Measurements from ENCODE around the gene RCOR3. TPM values are rescaled to one million over a fixed set of nuclear protein-coding genes. Genes with fewer than 3 reads are reported as not detected.
"Not testable (repeated sequence)": the region's sequence is repeated elsewhere in the genome, so short reads cannot be mapped to it uniquely, and the experiment has no call there.

Gene RCOR3
- total and polyA plus RNA-seq, 2 donors from 2014 or later = 19.8 to 64.9 TPM

DNA sequence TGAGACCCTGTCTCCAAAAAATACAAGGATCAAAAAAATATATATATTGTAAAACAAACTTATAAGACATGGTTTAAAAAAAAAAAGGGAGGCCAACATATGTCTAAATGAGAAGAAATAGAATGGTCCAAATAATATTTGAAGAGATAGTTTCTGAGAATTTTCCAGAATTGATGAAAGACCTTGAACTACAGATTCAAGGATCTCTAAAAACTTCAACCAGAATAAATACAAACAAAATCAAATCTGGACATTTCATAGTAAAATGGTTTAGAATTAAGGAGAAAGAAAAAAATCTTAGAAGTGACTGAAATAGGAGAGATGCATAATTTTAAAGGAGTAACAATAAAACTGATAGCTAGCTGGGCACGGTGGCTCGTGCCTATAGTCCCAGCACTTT lies 45.5 kb upstream of the RCOR3 start:
- Histone ChIP-seq H3K27me3 (ENCODE audit: control insufficient read depth, insufficient read depth, low read length) (no peaks in the 10 kb centered on the region), H3K36me3 (ENCODE audit: control insufficient read depth in 2 of 3, insufficient read depth in 3 of 3, low read length in 3 of 3) (no peaks in the 10 kb centered on the region), H3K9me3 (ENCODE audit: control insufficient read depth in 2 of 3, insufficient read depth in 1 of 3, low read length in 3 of 3) (no peaks in the 10 kb centered on the region), H3K27ac (ENCODE audit: low read depth in 2 of 2, low read length in 2 of 2) (no peak overlapping the region), H3K9ac (ENCODE audit: low read length in 3 of 3) (no peak overlapping the region), H3K4me3 (ENCODE audit: low read length in 3 of 3) (no peak overlapping the region), H3K4me1 (ENCODE audit: control insufficient read depth in 2 of 3, insufficient read depth in 2 of 3, low read depth in 1 of 3, low read length in 3 of 3) (no peaks in the 10 kb centered on the region)
- TF ChIP-seq, protein P1, sequence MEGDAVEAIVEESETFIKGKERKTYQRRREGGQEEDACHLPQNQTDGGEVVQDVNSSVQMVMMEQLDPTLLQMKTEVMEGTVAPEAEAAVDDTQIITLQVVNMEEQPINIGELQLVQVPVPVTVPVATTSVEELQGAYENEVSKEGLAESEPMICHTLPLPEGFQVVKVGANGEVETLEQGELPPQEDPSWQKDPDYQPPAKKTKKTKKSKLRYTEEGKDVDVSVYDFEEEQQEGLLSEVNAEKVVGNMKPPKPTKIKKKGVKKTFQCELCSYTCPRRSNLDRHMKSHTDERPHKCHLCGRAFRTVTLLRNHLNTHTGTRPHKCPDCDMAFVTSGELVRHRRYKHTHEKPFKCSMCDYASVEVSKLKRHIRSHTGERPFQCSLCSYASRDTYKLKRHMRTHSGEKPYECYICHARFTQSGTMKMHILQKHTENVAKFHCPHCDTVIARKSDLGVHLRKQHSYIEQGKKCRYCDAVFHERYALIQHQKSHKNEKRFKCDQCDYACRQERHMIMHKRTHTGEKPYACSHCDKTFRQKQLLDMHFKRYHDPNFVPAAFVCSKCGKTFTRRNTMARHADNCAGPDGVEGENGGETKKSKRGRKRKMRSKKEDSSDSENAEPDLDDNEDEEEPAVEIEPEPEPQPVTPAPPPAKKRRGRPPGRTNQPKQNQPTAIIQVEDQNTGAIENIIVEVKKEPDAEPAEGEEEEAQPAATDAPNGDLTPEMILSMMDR (IDR thresholded peaks at IDR 0.05; ENCODE audit: borderline replicate concordance, extremely low read depth, insufficient read depth) = no peak
- intact Hi-C loops (cut with DNase I) = no loop called here
- FAIRE-seq (no peak), DNase-seq (no peak)

DNA sequence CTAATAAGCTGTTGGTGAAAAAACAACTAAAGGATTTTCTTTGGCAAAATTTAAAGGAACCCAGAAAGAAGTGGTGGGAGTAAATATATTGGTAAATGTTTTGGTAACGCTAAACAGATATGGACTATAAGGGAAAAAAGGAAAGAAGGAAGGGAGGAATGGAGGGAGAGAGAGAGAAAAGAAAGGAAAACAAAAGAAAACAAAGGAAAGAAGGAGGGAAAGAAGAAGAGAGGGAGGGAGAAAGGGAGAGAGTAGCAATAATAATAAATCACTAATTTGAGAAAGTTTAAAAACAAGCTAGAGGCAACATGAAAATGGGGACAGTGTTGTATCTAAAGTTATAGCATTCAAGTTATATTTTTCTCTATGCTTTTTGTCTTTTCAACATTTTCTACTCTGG lies 43.6 kb upstream of the RCOR3 start:
- intact Hi-C loops (cut with DNase I) = no loop called here
- Histone ChIP-seq H3K4me1 (ENCODE audit: control insufficient read depth in 2 of 3, insufficient read depth in 2 of 3, low read depth in 1 of 3, low read length in 3 of 3) (no peaks in the 10 kb centered on the region), H3K27me3 (ENCODE audit: control insufficient read depth, insufficient read depth, low read length) (no peaks in the 10 kb centered on the region), H3K36me3 (ENCODE audit: control insufficient read depth in 2 of 3, insufficient read depth in 3 of 3, low read length in 3 of 3) (no peaks in the 10 kb centered on the region), H3K9ac (ENCODE audit: low read length in 3 of 3) (no peak overlapping the region), H3K9me3 (ENCODE audit: control insufficient read depth in 2 of 3, insufficient read depth in 1 of 3, low read length in 3 of 3) (no peaks in the 10 kb centered on the region), H3K4me3 (ENCODE audit: low read length in 3 of 3) (no peak overlapping the region), H3K27ac (ENCODE audit: low read depth in 2 of 2, low read length in 2 of 2) (no peak overlapping the region)
- TF ChIP-seq, protein P1 (IDR thresholded peaks at IDR 0.05; ENCODE audit: borderline replicate concordance, extremely low read depth, insufficient read depth) = no peak
- DNase-seq = no peak
- FAIRE-seq = no peak

DNA sequence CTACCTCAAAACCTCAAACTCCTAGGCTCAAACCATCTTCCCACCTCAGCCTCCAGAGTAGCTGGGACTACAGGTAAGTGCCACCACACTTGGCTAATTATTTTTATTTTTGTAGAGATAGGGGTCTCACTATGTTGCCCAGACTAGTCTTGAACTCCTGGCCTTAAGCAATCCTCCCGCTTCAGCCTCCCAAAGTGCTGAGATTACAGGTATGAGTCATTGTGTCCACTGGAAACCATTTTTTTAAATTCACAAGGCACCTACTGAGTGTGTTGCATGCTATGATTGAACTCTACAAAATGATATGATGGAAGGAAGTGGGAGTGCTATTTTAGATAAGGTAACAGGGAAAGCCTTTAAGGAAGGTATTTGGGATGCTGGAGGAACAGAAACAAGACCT lies 41.8 kb upstream of the RCOR3 start:
- TF ChIP-seq, protein P1 (IDR thresholded peaks at IDR 0.05; ENCODE audit: borderline replicate concordance, extremely low read depth, insufficient read depth) = no peak
- FAIRE-seq (no peak), DNase-seq (no peak)
- Histone ChIP-seq H3K27ac (ENCODE audit: low read depth in 2 of 2, low read length in 2 of 2) (no peak overlapping the region), H3K36me3 (ENCODE audit: control insufficient read depth in 2 of 3, insufficient read depth in 3 of 3, low read length in 3 of 3) (no peaks in the 10 kb centered on the region), H3K4me1 (ENCODE audit: control insufficient read depth in 2 of 3, insufficient read depth in 2 of 3, low read depth in 1 of 3, low read length in 3 of 3) (no peaks in the 10 kb centered on the region), H3K9me3 (ENCODE audit: control insufficient read depth in 2 of 3, insufficient read depth in 1 of 3, low read length in 3 of 3) (no peaks in the 10 kb centered on the region), H3K9ac (ENCODE audit: low read length in 3 of 3) (no peak overlapping the region), H3K27me3 (ENCODE audit: control insufficient read depth, insufficient read depth, low read length) (no peaks in the 10 kb centered on the region), H3K4me3 (ENCODE audit: low read length in 3 of 3) (no peak overlapping the region)
- intact Hi-C loops (cut with DNase I) = no loop called here

DNA sequence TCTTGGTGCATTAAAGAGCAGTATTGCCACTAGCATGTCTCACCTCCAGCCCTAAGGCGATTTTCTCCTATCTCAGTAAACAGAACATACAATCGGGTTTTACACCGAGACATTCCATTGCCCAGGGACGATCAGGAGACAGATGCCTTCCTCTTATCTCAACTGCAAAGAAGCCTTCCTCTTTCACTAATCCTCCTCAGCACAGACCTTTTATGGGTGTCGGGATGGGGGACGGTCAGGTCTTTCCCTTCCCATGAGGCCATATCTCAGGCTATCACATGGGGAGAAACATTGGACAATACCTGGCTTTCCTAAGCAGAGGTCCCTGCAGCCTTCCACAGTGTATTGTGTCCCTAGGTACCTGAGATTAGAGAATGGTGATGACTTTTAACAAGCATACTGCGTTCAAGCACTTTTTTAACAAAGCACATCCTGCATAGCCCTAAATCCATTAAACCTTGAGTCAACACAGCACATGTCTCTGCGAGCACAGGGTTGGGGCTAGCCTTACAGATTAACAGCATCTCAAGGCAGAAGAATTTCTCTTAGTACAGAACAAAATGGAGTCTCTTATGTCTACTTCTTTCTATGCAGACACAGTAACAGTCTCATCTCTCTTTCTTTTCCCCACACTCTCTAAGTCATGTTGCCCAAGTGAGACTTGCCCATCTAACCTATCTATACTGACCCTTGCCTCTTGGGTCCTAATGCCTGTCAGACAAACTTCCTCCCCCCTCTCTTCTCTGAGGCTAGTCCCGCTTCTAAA lies 36.5 kb upstream of the RCOR3 start:
- H3K9ac ChIP-seq (ENCODE audit: low read length in 3 of 3); H3K4me3 ChIP-seq (ENCODE audit: low read length in 3 of 3); H3K4me1 ChIP-seq (ENCODE audit: control insufficient read depth in 2 of 3, insufficient read depth in 2 of 3, low read depth in 1 of 3, low read length in 3 of 3); FAIRE-seq; H3K9me3 ChIP-seq (ENCODE audit: control insufficient read depth in 2 of 3, insufficient read depth in 1 of 3, low read length in 3 of 3); intact Hi-C loops (cut with DNase I); H3K36me3 ChIP-seq (ENCODE audit: control insufficient read depth in 2 of 3, insufficient read depth in 3 of 3, low read length in 3 of 3); H3K27ac ChIP-seq (ENCODE audit: low read depth in 2 of 2, low read length in 2 of 2); DNase-seq; H3K27me3 ChIP-seq (ENCODE audit: control insufficient read depth, insufficient read depth, low read length): not testable (repeated sequence)

DNA sequence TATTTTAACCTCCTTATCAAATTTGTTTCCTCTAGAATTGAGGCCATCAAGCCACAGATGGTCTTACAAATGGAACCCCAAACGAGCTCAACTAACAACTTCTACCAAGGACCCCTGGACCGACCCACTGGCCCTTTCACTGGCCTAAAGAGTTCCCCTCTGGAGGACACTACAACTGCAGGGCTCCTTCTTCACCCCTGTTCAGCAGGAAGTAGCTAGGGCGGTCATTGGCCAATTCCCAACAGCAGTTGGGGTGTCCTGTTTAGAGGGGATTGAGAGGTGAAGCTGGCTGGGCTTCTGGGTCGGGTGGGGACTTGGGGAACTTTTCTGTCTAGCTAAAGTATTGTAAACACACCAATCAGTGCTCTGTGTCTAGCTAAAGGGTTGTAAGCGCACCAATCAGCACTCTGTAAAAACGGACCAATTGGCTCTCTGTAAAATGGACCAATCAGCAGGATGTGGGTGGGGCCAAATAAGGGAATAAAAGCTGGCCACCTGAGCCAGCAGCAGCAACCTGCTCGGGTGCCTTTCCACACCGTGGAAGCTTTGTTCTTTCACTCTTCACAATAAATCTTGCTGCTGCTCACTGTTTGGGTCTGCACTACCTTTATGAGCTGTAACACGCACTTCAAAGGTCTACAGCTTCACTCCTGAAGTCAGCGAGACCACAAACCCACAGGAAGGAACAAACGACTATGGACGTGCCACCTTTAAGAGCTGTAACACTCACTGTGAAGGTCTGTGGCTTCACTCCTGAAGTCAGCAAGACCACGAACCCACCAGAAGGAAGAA lies 30.4 kb upstream of the RCOR3 start:
- H3K9me3 ChIP-seq (ENCODE audit: control insufficient read depth in 2 of 3, insufficient read depth in 1 of 3, low read length in 3 of 3); H3K27me3 ChIP-seq (ENCODE audit: control insufficient read depth, insufficient read depth, low read length); H3K27ac ChIP-seq (ENCODE audit: low read depth in 2 of 2, low read length in 2 of 2); H3K36me3 ChIP-seq (ENCODE audit: control insufficient read depth in 2 of 3, insufficient read depth in 3 of 3, low read length in 3 of 3); H3K4me1 ChIP-seq (ENCODE audit: control insufficient read depth in 2 of 3, insufficient read depth in 2 of 3, low read depth in 1 of 3, low read length in 3 of 3); H3K4me3 ChIP-seq (ENCODE audit: low read length in 3 of 3); H3K9ac ChIP-seq (ENCODE audit: low read length in 3 of 3); FAIRE-seq; DNase-seq; intact Hi-C loops (cut with DNase I): not testable (repeated sequence)
